Rectal smooth muscle tissue (tissue), 1 donor: ENCODE results near the gene DNAH8.

Source experiments
- H3K27ac ChIP-seq: one replicate; pipeline ENCODE4 v1.7.0; 2013; ENCODE audit warnings: low read depth, low read length, inconsistent platforms
- H3K27me3 ChIP-seq: one replicate; pipeline ENCODE4 v1.7.0; 2013; ENCODE audit warnings: low read length; ENCODE audit not compliant: control insufficient read depth, insufficient read depth
- H3K36me3 ChIP-seq: one replicate; pipeline ENCODE4 v1.7.0; 2013; ENCODE audit warnings: low read length; ENCODE audit not compliant: control insufficient read depth, insufficient read depth
- H3K4me1 ChIP-seq: one replicate; pipeline ENCODE4 v1.7.0; 2013; ENCODE audit warnings: low read length; ENCODE audit not compliant: control insufficient read depth, insufficient read depth
- H3K4me3 ChIP-seq: one replicate; pipeline ENCODE4 v1.7.0; 2013; ENCODE audit warnings: low read length
- H3K9ac ChIP-seq: one replicate; pipeline ENCODE4 v1.7.0; 2013; ENCODE audit warnings: low read length

Gene DNAH8

DNA sequence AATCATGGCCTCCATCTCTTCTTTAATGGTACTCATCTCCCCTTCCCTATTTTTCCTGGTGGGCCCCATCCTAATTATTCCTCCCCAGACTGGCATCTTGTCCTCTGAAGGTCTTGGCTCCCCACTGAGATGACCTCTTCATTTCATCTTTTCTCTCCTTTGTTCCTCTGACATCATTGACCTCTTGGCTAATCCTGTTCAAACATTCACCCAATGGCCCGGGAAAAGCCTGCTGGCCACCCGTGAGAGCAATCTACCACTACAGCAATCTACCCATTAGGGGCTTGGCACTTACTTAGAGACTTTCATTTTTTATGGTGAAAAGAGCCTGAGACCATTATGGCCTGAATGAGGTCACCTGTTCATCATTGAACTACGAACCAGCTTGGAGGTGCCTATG is 130.8 kb downstream of the DNAH8 start:
- H3K4me1 ChIP-seq: no peaks in the 10 kb centered on the region
- no peaks in the 10 kb centered on the region for H3K27me3 ChIP-seq
- no peaks in the 10 kb centered on the region for H3K36me3 ChIP-seq
- H3K27ac ChIP-seq: no peak overlapping the region
- H3K9ac ChIP-seq: no peak overlapping the region
- H3K4me3 ChIP-seq: no peak overlapping the region

DNA sequence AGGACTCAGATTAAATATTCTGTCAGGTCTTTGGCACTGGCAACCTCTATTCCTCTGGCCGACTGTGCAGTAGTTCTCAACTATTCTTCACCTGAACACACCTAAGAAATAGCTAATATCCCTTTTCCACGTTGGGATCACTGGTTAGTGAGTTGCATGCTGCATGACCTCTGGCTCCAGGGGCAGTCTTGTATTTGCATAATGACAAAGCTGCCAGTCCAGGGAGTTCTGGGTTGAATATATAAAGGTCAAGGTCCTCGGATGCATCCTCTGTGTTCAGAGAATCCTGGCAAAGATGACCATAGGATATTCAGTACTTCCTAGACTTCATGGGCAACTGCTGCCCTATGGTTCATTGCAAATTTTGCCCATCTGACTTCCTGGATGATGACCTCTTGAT is 131.2 kb downstream of the DNAH8 start:
- H3K36me3 ChIP-seq: no peaks in the 10 kb centered on the region
- no peaks in the 10 kb centered on the region for H3K27me3 ChIP-seq
- no peak overlapping the region for H3K4me3 ChIP-seq
- H3K4me1 ChIP-seq: no peaks in the 10 kb centered on the region
- no peak overlapping the region for H3K27ac ChIP-seq
- H3K9ac ChIP-seq: no peak overlapping the region

DNA sequence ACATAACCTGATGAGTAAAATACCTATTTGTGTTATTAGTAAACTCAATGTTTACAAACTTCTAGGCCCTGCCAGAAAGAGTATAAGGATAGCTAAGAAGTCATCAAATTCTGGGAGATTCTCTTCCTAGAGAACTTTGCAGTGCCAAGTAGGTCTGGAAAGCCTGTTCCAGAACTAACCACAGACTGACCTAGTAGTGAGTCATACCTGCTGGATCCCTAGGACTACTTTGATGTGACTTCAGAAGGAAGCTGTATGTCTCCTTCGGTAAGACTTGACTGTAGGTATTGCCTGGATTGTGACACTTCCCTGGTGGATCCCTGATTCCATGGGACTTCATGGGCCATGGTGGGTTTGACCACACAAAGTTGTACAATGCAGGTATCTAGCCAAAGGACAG is 131.7 kb downstream of the DNAH8 start:
- Histone ChIP-seq H3K27ac (no peak overlapping the region), H3K4me1 (no peaks in the 10 kb centered on the region), H3K36me3 (no peaks in the 10 kb centered on the region), H3K4me3 (no peak overlapping the region), H3K27me3 (no peaks in the 10 kb centered on the region), H3K9ac (no peak overlapping the region)

DNA sequence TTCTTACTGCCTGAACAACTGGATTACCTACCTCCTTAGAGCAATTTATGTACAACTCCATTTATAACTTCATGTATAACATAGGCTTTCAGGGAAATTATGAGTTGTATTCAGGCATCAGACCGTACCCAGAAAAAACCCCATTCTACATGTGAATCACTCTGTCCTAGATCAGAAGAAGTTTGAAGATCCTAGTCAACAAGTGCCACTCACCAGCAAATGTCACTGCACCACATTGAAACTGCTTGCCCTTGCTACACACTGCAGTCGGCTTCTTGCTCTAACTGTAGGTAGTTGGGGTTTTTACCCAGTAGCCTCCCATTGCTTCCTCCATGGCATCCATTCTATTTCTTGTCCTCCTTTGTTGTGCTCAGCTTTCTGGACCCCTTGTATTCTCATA is 132.4 kb downstream of the DNAH8 start:
- Histone ChIP-seq H3K27me3 (no peaks in the 10 kb centered on the region), H3K4me1 (no peaks in the 10 kb centered on the region), H3K4me3 (no peak overlapping the region), H3K36me3 (no peaks in the 10 kb centered on the region), H3K27ac (no peak overlapping the region), H3K9ac (no peak overlapping the region)

DNA sequence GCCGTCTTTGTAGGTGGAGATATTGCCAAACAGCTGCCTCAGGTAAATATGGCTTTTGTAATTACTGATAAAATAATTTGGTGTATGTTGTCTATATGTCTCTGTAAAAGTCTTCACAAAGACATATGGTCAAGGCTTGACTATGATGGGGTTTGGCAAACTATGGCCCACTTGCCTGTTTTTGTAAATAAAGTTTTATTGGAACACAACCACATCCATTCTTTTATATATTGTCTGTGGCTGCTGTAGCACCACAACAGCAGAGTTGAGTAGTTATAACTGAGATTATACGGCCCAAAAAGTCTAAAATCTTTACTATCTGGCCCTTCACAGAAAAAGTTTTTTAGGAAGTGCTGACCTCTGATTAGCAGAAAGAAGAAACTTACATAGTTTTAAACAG is 133.6 kb downstream of the DNAH8 start:
- Histone ChIP-seq H3K9ac (no peak overlapping the region), H3K36me3 (no peaks in the 10 kb centered on the region), H3K4me3 (no peak overlapping the region), H3K4me1 (no peaks in the 10 kb centered on the region), H3K27me3 (no peaks in the 10 kb centered on the region), H3K27ac (no peak overlapping the region)

DNA sequence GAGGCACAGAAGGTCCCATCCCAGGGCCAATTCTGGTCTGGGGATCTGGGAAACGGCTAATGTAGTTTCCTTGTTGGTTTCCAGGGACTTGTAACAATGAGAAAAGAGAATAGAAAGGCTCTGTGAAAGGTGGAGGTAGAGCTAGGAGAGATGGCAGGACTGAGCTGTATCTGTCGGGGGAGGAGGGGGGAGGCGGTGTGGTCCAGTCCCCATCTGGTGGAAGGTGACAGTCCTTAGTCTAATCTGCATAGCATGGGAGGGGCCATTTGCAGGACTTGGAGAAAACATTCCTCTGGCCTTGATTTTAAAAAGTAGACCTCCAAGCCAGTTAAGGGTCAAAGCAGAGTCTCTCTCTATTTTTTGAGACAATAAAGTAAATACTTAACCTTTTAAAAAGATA is 137.1 kb downstream of the DNAH8 start:
- Histone ChIP-seq H3K27ac (no peak overlapping the region), H3K4me1 (no peaks in the 10 kb centered on the region), H3K4me3 (no peak overlapping the region), H3K9ac (no peak overlapping the region), H3K27me3 (peaks cover 4% of the 10 kb centered on the region), H3K36me3 (no peaks in the 10 kb centered on the region)

DNA sequence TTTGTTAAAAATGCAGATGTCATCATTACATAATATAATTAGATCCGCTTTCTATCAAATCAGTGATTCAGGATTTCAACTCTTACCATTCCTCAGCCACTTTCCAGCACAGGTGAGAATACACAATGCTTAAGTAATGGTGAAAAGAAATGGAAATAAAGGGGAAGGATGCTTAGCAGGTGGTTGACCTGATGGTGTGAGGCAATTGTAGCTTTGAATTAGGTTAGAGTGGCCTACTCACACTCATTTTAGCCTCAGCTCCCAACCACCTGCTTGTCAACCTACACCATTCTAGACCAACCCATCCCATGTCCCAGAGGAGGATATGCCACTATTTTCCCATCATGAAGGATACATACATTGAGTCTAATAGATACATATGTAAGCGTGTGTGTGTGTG is 138.1 kb downstream of the DNAH8 start:
- Histone ChIP-seq H3K36me3 (no peaks in the 10 kb centered on the region), H3K27ac (no peak overlapping the region), H3K4me3 (no peak overlapping the region), H3K4me1 (no peaks in the 10 kb centered on the region), H3K9ac (no peak overlapping the region), H3K27me3 (peaks cover 4% of the 10 kb centered on the region)

DNA sequence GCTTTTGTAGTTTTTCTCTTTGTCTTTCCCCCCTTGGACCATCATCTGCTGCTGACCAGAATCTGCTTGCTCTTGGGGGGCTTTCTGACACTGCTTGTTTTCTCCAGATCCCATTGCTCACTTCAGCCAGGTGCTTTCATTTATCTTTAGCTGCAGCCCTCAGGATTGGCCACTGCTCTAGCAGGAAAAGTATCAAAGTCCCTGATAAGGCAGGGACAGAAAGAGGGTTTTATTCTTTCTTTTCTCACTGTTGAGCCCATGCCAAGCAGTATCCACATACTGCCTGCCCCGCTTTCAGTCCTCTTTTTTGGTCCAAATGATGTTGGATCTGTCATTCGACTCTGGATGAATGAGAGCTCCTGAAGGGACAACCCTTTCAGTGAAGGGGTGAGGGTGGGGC is 141.4 kb downstream of the DNAH8 start:
- H3K36me3 ChIP-seq: no peaks in the 10 kb centered on the region
- H3K27me3 ChIP-seq: peaks cover 4% of the 10 kb centered on the region
- no peaks in the 10 kb centered on the region for H3K4me1 ChIP-seq
- H3K9ac ChIP-seq: no peak overlapping the region
- H3K27ac ChIP-seq: no peak overlapping the region
- H3K4me3 ChIP-seq: no peak overlapping the region

DNA sequence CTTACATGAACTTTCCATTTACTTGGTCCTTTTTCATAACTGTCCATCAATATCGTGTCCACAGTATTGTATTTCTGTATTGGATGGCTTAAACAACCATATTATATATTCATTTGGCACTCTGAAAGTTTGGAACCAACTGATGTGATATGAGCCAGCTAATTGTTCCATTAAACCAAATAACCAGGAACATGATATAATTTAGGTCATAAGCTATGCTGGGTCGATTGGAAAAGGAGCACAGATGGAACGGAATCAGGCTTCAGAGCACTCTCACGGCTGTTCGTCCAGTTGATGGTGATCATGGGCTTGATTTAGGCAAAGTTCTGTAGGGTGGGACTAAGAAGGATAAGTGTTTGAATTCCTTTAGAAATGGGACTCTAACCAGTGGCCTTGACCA is 142.7 kb downstream of the DNAH8 start:
- H3K4me1 ChIP-seq: no peaks in the 10 kb centered on the region
- no peak overlapping the region for H3K4me3 ChIP-seq
- no peak overlapping the region for H3K9ac ChIP-seq
- H3K27me3 ChIP-seq: peaks cover 4% of the 10 kb centered on the region
- no peak overlapping the region for H3K27ac ChIP-seq
- no peaks in the 10 kb centered on the region for H3K36me3 ChIP-seq

DNA sequence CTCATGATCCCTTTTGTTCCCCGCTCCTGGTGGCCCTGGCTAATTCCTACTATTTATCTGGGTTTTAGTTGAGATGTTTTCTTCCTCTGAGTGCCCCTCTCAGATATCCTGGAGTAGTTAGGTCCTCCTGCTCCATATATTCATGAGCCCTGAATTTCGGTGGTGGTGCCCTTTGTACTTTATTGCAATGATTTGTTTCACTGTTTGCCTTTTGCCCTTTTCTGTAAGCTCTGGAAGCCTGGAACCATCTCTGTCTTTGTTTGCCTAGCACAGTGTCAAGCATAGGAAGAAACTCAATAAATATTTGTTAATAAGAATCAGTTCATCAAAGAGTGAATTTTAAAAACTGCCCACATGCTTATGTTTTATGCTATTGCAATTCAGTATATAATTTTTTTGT is 144.9 kb downstream of the DNAH8 start:
- Histone ChIP-seq H3K27ac (no peak overlapping the region), H3K36me3 (no peaks in the 10 kb centered on the region), H3K27me3 (peaks cover 4% of the 10 kb centered on the region), H3K4me1 (no peaks in the 10 kb centered on the region), H3K9ac (no peak overlapping the region), H3K4me3 (no peak overlapping the region)

DNA sequence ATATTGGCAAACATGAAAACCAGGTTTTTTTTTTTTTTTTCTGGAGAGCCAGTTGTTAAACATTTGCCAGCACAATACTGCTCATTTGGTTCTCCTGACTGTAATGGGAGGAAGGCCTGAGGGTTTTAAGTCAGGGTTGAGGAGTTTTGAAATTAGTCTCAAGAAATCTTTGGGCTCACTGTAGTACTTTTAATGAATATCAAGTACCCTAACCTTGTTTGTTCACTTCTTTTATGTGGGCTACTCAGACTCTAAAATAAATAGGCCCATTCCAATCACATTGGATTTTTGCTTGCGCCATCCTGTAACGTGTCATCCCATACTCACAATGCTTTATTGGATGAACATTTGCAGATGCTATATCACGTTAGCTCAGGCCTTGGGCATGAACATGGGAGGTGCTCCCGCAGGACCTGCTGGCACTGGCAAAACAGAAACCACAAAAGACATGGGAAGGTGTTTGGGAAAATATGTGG is 146.9 kb downstream of the DNAH8 start:
- no peak overlapping the region for H3K9ac ChIP-seq
- no peaks in the 10 kb centered on the region for H3K27me3 ChIP-seq
- no peaks in the 10 kb centered on the region for H3K36me3 ChIP-seq
- no peaks in the 10 kb centered on the region for H3K4me1 ChIP-seq
- H3K4me3 ChIP-seq: no peak overlapping the region
- no peak overlapping the region for H3K27ac ChIP-seq

DNA sequence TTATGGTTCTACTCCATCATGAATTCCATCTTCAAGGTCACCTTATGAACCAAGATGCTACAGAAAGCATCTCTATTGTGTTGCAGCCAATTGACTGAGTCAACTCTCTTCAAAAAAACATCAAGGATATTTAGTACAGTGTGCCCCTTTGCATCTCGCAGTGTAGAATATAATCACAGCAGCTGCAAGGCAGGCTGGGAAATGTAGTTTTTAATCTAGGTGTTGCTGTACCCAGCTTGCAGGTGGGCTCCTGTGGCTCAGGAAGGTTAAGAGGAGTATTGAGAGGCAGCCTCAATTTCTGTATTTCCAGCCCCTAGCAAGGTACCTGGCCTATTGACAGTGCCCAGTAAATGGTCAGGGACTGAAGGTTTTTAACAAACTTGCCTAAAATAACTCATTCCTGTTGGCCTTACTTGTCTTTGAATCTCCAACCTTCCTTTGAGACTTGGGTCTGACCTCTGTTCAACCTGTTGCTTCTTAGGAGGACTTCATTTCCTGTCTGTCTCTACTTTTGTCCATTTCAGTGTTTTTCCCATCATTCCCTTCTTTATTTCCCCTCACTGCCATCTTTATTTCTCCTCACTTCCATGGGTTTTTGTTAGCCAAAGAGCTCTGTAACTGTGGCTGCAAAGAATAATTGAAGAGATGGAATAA is 150.5 kb downstream of the DNAH8 start:
- Histone ChIP-seq H3K9ac (no peak overlapping the region), H3K4me1 (no peaks in the 10 kb centered on the region), H3K36me3 (no peaks in the 10 kb centered on the region), H3K27ac (no peak overlapping the region), H3K4me3 (no peak overlapping the region), H3K27me3 (no peaks in the 10 kb centered on the region)

DNA sequence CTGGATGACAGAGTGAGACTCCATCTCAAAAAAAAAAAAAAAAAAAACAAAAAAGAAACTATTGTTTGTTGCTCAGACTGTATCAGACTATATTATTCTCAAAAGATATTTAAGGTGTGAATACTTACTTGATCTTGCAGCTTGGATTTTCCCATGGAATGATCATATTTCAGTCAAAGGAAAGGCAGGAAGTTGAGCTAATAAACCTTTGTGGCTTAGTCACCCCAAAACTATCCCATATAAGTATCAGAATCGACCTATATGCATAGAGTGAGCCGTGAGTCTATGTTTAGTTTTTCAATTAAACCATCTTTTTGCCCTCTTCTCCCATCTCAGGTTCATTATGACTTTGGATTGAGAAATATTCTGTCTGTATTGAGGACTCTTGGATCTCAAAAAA is 152.6 kb downstream of the DNAH8 start:
- Histone ChIP-seq H3K9ac (no peak overlapping the region), H3K27ac (no peak overlapping the region), H3K27me3 (no peaks in the 10 kb centered on the region), H3K36me3 (no peaks in the 10 kb centered on the region), H3K4me1 (no peaks in the 10 kb centered on the region), H3K4me3 (no peak overlapping the region)
